ENCODE results near the gene EIF3L.

The EIF3L gene

DNA sequence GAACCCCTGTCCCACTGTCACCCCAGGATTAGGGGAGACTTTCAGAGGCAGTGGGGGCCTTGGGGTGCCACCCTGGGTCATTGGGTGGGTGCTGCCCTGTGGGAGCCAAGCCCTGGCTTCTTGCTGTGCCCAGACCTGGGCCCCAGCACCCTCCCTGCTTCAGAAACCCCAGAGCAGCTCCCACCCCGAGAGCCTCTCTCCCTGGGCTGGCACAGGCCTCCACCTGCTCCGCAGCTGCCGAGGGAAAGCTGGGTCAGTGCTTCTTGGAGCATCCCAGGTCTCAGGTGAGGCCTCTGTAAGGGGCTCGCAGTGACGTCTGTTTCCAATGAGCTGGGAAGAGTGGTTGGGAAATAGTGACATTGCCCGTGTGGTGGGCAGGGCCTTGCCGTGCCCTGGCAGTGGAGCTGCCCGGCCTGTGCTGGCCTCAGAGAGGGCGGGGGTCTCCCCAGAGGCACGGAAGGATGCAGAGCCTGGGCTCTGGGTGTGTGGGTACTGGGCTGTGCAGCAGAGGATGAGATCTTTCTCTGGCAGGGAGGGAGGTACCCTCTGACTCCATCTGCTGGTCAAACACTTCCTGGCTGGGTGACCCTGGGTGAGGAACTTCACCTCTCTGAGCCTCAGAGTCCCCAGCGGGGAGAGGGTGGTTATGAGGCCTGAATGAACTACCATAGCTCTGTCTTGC, 81.2 kb downstream of the EIF3L start:
- no peak for DNase-seq

GRCh38 chr22:37930952-37931440, 81.8 kb downstream of the EIF3L start:
- DNase-seq = no peak

DNA sequence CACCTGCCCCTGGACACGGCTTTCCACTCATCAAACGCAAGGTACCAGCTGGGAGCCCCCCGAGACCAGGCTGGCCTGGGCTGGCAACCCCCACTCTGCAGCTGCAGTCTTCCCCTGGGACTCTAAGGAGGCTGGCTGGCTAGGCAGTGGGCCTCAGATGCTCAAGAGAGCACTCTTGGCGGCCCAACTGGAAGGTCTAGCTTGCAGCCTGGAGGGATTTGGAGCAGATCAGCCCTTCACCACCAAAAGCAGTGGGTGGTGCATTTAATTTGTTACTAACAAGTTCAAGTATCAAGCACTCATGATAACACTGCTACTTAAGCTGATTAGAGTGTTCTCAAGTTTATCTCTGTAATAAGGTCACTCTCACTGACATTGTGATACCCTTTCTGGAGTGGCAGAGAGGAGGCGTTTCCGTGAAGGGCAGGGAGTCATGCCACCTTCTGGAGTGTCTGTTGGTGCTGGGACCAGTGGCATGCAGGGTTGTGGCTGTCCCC, 82.7 kb downstream of the EIF3L start:
- DNase-seq = peak; percentile 72

DNA sequence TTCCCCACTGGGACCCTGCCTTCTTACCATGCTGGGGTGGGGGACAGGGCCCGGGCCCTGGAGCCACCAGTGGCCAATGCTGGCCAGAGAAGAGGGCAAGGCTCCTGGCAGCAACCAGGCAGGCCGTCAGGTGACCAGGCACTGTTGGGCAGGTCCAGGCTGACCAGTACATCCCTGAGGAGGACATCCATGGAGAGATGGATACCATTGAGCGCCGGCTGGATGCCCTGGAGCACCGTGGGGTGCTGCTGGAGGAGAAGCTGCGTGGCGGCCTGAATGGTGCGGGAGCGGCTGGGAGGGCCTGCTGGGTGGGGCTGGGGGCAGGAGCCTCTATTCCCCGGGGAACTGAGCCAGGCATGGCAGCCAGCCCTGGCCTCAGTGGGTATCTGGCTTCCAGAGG, 83.2 kb downstream of the EIF3L start:
- no peak for DNase-seq

GRCh38 chr22:37932821-37933578, 83.8 kb downstream of the EIF3L start:
- DNase-seq = peak; percentile 82

DNA sequence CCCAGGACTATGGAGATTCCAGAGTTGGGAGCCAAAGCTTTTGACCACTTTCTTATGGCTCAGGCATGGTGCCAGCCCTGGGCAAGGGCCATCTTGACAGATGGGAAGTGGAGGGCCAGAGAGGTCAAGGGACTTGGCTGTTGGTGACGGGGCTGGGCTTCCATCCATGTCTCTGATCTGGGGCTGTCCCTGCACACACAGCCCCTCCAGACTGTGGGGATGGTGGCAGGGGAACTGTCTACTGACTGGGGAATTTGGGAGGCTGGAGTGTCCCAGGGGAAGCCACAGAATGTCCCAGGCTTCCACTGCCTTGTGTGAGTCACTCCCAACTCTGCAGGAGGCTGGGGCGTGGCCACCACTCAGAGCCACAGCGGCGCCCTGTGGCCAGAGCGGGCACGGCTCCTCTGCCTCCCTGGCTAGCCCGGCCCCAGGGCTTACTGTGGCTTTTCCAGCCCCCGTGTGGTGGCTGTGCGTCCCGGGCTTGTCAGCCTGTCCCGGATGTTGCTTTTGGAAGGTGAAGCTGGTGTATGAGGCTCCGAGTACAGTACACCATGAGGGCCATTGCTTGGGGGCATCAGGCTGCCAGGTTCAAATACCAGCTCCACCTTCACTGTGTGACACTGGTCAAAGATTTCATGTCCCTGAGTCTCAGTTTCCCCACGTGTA, 84.6 kb downstream of the EIF3L start:
- no peak for DNase-seq

All from DMS79 treated with DMSO at 0.1 percent for 48 hours (cell line).